ENCODE results near the gene ETV5.

GRCh38 chr3:186143250-186143649 lies 34.4 kb upstream of the ETV5 start:
- TF ChIP-seq POLR2AphosphoS2 (conservative IDR thresholded peaks at IDR 0.05; ENCODE audit: low read length) (no peak), CTCF (IDR thresholded peaks at IDR 0.05) (no peak), HMGXB4 (CRISPR knock-in tag; IDR thresholded peaks at IDR 0.05; ENCODE audit: borderline replicate concordance) (no peak), POLR2A (IDR thresholded peaks at IDR 0.05; ENCODE audit: low read length) (no peak), ZSCAN20 (CRISPR knock-in tag; IDR thresholded peaks at IDR 0.05) (no peak), NPAS2 (CRISPR knock-in tag; IDR thresholded peaks at IDR 0.05; ENCODE audit: borderline replicate concordance) (no peak), EHMT2 (IDR thresholded peaks at IDR 0.05; ENCODE audit: low read depth) (no peak), HOXB13 (CRISPR knock-in tag; IDR thresholded peaks at IDR 0.05; ENCODE audit: low read depth) (no peak), JUN (IDR thresholded peaks at IDR 0.05) (no peak), EP300 (IDR thresholded peaks at IDR 0.05) (no peak), JUNB (IDR thresholded peaks at IDR 0.05) (no peak), MYC (IDR thresholded peaks at IDR 0.05; ENCODE audit: borderline replicate concordance, low read length) (no peak), CEBPB (IDR thresholded peaks at IDR 0.05) (no peak), E2F6 (IDR thresholded peaks at IDR 0.05; ENCODE audit: borderline replicate concordance, low read depth) (no peak)

Data from A549 (cell line).